Stimulated activated CD4-positive, alpha-beta T cell treated with anti-CD3 and anti-CD28 coated beads, Interleukin-15, amount 100 ng/mL, for 24 hours (primary cell): Measurements from ENCODE around the gene PDE3B.
A peak's percentile ranks its signal among the peaks of the same experiment; 100 is the strongest.
"Not testable (repeated sequence)": the region's sequence is repeated elsewhere in the genome, so short reads cannot be mapped to it uniquely, and the experiment has no call there.

ENCODE experiments used
- DNase-seq: peaks from one replicate; pipeline ENCODE4 v3.0.0-alpha.2; 2020

Gene PDE3B

GRCh38 chr11:14642453-14642852 is 1.2 kb upstream of the PDE3B start:
- DNase-seq: no peak

GRCh38 chr11:14642873-14643696 is 519 bp upstream of the PDE3B start:
- peak; percentile 15 for DNase-seq

GRCh38 chr11:14644226-14645014 is 816 bp downstream of the PDE3B start:
- DNase-seq: peak; percentile 60

- DNase-seq: peak; percentile 52
Observed at GRCh38 chr11:14645015-14645912, 1.7 kb downstream of the PDE3B start.

GRCh38 chr11:14645985-14646900 is 2.6 kb downstream of the PDE3B start:
- DNase-seq: no peak

- no peak for DNase-seq
Observed at GRCh38 chr11:14650064-14650463, 6.5 kb downstream of the PDE3B start.

GRCh38 chr11:14653090-14653489 is 9.5 kb downstream of the PDE3B start:
- no peak for DNase-seq

- DNase-seq: no peak
Observed at GRCh38 chr11:14655435-14655834, 11.8 kb downstream of the PDE3B start.

GRCh38 chr11:14656536-14657457 is 13.2 kb downstream of the PDE3B start:
- no peak for DNase-seq

GRCh38 chr11:14657841-14658240 is 14.2 kb downstream of the PDE3B start:
- DNase-seq: no peak

GRCh38 chr11:14664926-14665325 is 21.3 kb downstream of the PDE3B start:
- not testable (repeated sequence) for DNase-seq

GRCh38 chr11:14667329-14667728 is 23.7 kb downstream of the PDE3B start:
- not testable (repeated sequence) for DNase-seq

GRCh38 chr11:14668731-14669301 is 25.2 kb downstream of the PDE3B start:
- DNase-seq: no peak

- no peak for DNase-seq
Observed at GRCh38 chr11:14669499-14669898, 25.9 kb downstream of the PDE3B start.

- no peak for DNase-seq
Observed at GRCh38 chr11:14669958-14670357, 26.4 kb downstream of the PDE3B start.

- no peak for DNase-seq
Observed at GRCh38 chr11:14672635-14673034, 29.0 kb downstream of the PDE3B start.

- no peak for DNase-seq
Observed at GRCh38 chr11:14673421-14673820, 29.8 kb downstream of the PDE3B start.

GRCh38 chr11:14673824-14674405 is 30.3 kb downstream of the PDE3B start:
- no peak for DNase-seq

GRCh38 chr11:14676068-14676467 is 32.5 kb downstream of the PDE3B start:
- no peak for DNase-seq

- no peak for DNase-seq
Observed at GRCh38 chr11:14677146-14677545, 33.5 kb downstream of the PDE3B start.
